BJ (cell line): ENCODE data around the gene TOGARAM2. TPM values are rescaled to one million over a fixed set of nuclear protein-coding genes. Genes with fewer than 3 reads are reported as not detected.

Source experiments
- CTCF ChIA-PET: fragments of 350-600 bp; formaldehyde crosslinking; extraction: SDS; loops from one replicate; lab custom pipeline; 2021; ENCODE audit warnings: antibody characterized with exemption, inconsistent platforms; lab: Yijun Ruan, JAX
- POLR2A ChIA-PET: fragments of 300-600 bp; sonication (Branson Sonifier 250); formaldehyde crosslinking; extraction: SDS; loops from one replicate; lab custom pipeline; 2021; ENCODE audit warnings: antibody characterized with exemption; lab: Charles Lee
- DNase-seq: peaks from one replicate; pipeline ENCODE4 v3.0.0-alpha.2; 2011; ENCODE audit warnings: low read depth
- H3K27me3 ChIP-seq: 2 replicates; pipeline ENCODE4 v1.6.0; 2011; ENCODE audit warnings: low read length; ENCODE audit not compliant: control insufficient read depth, insufficient read depth
- H3K36me3 ChIP-seq: 2 replicates; pipeline ENCODE4 v1.5.1; 2011; ENCODE audit warnings: low read length; ENCODE audit not compliant: control insufficient read depth, insufficient read depth
- H3K4me3 ChIP-seq: 2 replicates; pipeline ENCODE4 v1.5.1; 2011; ENCODE audit warnings: low read depth, mild to moderate bottlenecking, control low read depth, low read length
- polyA plus RNA-seq: library from polyadenylated mRNA; depleted of rRNA; stranded (reverse); fragments of >200 nt; gene quantifications from 2 replicates; pipeline ENCODE4 v1.2.3, GENCODE V29; 2011
- TF ChIP-seq, protein P1 (sequence below): IDR thresholded peaks from 2 replicates; pipeline ENCODE4 v1.5.1; 2011; ENCODE audit warnings: low read depth, mild to moderate bottlenecking, control low read depth, inconsistent platforms, low read length, moderate library complexity; ENCODE audit not compliant: insufficient read depth

TOGARAM2 gene
- polyA plus RNA-seq, 1 experiment: 0.09 TPM

DNA sequence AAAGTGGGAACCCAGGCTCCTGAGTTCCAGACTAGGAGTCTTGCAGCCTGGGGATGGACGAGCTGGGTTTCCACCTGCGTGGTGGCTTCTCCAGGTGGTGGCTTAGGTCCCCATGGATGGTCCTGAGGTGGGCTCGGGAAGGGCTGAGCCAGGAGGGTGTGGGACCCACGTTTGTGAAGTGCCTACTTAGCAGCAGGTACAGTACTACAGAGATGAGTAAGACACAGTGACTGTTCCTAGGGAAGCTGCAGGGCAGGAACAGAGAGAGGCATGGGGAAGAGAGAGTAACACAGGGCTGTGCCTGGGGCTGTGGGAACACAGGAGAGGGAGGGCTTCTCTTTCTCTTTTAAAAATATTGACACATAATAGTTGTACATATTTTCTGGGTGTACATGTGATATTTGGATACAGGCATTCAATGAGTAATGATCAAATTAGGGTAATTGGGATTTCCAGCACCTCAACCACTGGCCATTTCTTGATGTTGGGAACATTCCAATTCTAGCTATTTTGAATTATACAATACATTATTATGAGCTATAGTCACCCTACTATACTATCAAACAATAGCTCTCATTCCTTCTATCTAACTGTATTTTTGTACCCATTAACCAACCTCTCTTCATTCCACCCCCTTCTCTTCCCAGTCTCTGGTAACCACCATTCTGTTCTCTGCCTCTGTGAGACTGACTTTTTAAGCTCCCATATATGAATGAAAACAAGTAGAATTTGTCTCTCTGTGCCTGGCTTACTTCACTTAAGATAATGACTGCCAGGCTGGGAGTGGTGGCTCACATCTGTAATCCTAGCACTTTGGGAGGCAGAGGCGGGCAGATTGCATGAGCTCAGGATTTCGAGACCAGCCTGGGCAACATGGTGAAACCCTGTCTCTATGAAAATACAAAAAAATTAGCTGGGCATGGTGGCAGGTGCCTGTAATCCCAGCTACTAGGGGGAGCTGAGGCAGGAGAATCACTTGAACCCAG is 15.0 kb downstream of the TOGARAM2 start:
- POLR2A ChIA-PET: no interaction called here
- H3K27me3 ChIP-seq: peaks cover 5% of the 10 kb centered on the region; the same call in 1 of the 2 replicates
- DNase-seq: no peak
- CTCF ChIA-PET: interaction anchor here (1.0 kb wide), 1 partner anchor 15 kb away, joined by 3 read pairs; no protein-coding TSS in a partner anchor
- TF ChIP-seq, protein P1, sequence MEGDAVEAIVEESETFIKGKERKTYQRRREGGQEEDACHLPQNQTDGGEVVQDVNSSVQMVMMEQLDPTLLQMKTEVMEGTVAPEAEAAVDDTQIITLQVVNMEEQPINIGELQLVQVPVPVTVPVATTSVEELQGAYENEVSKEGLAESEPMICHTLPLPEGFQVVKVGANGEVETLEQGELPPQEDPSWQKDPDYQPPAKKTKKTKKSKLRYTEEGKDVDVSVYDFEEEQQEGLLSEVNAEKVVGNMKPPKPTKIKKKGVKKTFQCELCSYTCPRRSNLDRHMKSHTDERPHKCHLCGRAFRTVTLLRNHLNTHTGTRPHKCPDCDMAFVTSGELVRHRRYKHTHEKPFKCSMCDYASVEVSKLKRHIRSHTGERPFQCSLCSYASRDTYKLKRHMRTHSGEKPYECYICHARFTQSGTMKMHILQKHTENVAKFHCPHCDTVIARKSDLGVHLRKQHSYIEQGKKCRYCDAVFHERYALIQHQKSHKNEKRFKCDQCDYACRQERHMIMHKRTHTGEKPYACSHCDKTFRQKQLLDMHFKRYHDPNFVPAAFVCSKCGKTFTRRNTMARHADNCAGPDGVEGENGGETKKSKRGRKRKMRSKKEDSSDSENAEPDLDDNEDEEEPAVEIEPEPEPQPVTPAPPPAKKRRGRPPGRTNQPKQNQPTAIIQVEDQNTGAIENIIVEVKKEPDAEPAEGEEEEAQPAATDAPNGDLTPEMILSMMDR: no peak
- no peaks in the 10 kb centered on the region for H3K36me3 ChIP-seq
- no peak overlapping the region for H3K4me3 ChIP-seq

DNA sequence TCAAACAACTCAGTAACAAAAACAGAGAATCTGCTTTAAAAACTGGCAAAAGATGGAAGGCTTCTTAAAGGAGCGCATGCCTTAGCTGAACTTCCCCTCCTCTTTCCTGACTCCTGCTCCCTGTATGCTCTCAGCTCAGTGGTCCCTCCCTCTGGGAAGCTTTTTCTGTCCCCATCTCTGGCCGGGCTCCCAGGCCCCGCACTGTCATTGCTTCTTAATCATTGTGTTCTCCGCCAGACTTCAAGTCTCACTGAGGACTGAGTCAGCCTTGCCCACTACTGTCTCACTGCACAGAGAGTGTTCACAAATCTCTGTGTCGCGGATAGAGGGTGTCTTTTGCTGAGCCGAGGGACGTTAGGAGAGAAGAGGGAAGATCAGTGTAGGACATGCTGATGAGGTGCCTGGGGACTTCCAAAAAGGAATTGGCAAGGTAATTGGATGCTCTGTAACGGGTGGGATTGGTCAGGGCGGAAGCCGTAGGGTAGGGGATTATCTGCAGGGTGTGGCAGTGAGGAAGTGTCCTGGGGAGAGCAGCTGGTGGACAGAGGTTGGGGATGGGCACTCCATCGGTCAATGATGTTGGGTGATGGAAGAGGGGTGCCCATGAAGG is 16.2 kb downstream of the TOGARAM2 start:
- DNase-seq: no peak
- TF ChIP-seq, protein P1: no peak
- Histone ChIP-seq H3K27me3 (peaks cover 3% of the 10 kb centered on the region; the same call in 1 of the 2 replicates), H3K36me3 (no peaks in the 10 kb centered on the region), H3K4me3 (no peak overlapping the region)
- POLR2A ChIA-PET: no interaction called here
- CTCF ChIA-PET: interaction anchor here (1.2 kb wide), 1 partner anchor 19 kb away, joined by 3 read pairs; no protein-coding TSS in a partner anchor

GRCh38 chr2:28997847-28998735 is 17.0 kb downstream of the TOGARAM2 start:
- TF ChIP-seq, protein P1: no peak
- POLR2A ChIA-PET: no interaction called here
- peaks cover 3% of the 10 kb centered on the region; the same call in 1 of the 2 replicates for H3K27me3 ChIP-seq
- CTCF ChIA-PET: interaction anchor here (1.2 kb wide), 1 partner anchor 18 kb away, joined by 3 read pairs; no protein-coding TSS in a partner anchor
- no peak for DNase-seq
- H3K4me3 ChIP-seq: no peak overlapping the region
- H3K36me3 ChIP-seq: no peaks in the 10 kb centered on the region

- ChIA-PET CTCF (no interaction called here), POLR2A (no interaction called here)
- no peak for DNase-seq
- TF ChIP-seq, protein P1: no peak
- Histone ChIP-seq H3K27me3 (no peaks in the 10 kb centered on the region), H3K36me3 (no peaks in the 10 kb centered on the region), H3K4me3 (no peak overlapping the region)
These were observed 19.4 kb downstream of the TOGARAM2 start for GRCh38 chr2:29000481-29000880.
